ENCODE data around the gene HLA-DRA.
"Not testable (repeated sequence)": the region's sequence is repeated elsewhere in the genome, so short reads cannot be mapped to it uniquely, and the experiment has no call there.

HLA-DRA gene

GRCh38 chr6:32432050-32432450 lies 7.6 kb upstream of the HLA-DRA start:
- peak; percentile 43 for DNase-seq

- DNase-seq = not testable (repeated sequence)
These were observed 5.7 kb upstream of the HLA-DRA start for GRCh38 chr6:32433950-32434349.

GRCh38 chr6:32436186-32436585 lies 3.5 kb upstream of the HLA-DRA start:
- DNase-seq = no peak

GRCh38 chr6:32436995-32437836 lies 2.5 kb upstream of the HLA-DRA start:
- DNase-seq = no peak

DNA sequence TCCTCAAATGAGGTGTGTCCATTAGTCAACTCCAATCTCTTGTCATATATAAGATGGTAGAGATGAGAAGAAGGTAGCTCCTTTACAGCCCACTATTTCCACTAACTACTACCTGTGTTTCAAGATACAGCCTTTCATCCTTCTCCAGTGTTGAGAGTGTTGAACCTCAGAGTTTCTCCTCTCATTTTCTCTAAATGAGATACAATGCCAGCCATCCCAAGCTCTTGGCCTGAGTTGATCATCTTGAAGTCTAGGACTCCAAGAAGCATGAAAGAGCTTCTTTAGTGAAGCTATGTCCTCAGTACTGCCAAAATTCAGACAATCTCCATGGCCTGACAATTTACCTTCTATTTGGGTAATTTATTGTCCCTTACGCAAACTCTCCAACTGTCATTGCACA lies 548 bp upstream of the HLA-DRA start:
- DNase-seq = no peak

DNA sequence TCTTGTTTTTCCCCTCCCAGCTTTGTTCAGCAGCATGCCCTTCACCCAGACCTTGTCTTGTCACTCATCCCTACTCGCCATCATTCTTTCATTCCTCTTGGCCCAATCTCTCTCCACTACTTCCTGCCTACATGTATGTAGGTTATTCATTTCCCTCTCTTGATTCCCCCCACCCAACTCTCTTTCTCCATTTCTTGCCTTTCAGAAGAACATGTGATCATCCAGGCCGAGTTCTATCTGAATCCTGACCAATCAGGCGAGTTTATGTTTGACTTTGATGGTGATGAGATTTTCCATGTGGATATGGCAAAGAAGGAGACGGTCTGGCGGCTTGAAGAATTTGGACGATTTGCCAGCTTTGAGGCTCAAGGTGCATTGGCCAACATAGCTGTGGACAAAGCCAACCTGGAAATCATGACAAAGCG lies 2.6 kb downstream of the HLA-DRA start:
- DNase-seq = no peak

DNA sequence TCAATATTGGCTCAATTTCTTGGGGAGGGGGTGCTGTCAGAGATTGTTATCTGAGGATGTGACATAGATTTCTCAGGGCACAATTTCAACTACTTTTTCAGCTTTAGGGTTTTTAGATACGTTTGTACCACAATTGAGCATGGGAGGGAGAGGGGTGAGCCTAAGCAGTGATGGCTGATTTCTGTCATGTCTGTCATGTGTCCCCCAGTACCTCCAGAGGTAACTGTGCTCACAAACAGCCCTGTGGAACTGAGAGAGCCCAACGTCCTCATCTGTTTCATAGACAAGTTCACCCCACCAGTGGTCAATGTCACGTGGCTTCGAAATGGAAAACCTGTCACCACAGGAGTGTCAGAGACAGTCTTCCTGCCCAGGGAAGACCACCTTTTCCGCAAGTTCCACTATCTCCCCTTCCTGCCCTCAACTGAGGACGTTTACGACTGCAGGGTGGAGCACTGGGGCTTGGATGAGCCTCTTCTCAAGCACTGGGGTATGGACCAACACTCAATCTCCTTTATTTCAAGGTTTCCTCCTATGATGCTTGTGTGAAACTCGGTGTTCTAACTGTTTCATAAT lies 3.4 kb downstream of the HLA-DRA start:
- DNase-seq = no peak

- DNase-seq = no peak
These were observed 4.7 kb downstream of the HLA-DRA start for GRCh38 chr6:32444433-32444832.

GRCh38 chr6:32445321-32445854 lies 5.7 kb downstream of the HLA-DRA start:
- no peak for DNase-seq

GRCh38 chr6:32447932-32448331 lies 8.2 kb downstream of the HLA-DRA start:
- DNase-seq = no peak

GRCh38 chr6:32449088-32449736 lies 9.5 kb downstream of the HLA-DRA start:
- DNase-seq = no peak

GRCh38 chr6:32457054-32457453 lies 17.4 kb downstream of the HLA-DRA start:
- no peak for DNase-seq

- no peak for DNase-seq
These were observed 20.2 kb downstream of the HLA-DRA start for GRCh38 chr6:32459781-32460424.

GRCh38 chr6:32460528-32460927 lies 20.8 kb downstream of the HLA-DRA start:
- no peak for DNase-seq

DNA sequence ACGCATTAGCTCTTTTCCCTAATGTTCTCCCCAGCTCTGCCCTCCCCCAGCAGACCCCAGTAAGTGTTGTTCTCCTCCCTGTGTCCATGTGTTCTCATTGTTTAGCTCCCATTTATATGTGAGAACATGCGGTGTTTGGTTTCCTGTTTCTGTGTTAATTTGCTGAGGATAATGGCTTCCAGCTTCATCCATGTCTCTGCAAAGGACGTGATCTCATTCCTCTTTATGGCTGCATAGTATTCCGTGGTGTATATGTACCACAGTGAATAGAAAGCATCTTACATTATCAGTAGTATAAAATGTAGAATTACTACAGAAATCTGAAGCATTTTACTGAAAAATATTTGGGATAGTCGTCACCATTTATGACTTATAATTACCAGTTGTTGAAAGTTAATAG lies 21.8 kb downstream of the HLA-DRA start:
- DNase-seq = no peak

GRCh38 chr6:32462609-32463008 lies 22.9 kb downstream of the HLA-DRA start:
- DNase-seq = no peak

- DNase-seq = not testable (repeated sequence)
These were observed 28.2 kb downstream of the HLA-DRA start for GRCh38 chr6:32467743-32468503.

- no peak for DNase-seq
These were observed 33.2 kb downstream of the HLA-DRA start for GRCh38 chr6:32472781-32473375.

- DNase-seq = not testable (repeated sequence)
These were observed 34.0 kb downstream of the HLA-DRA start for GRCh38 chr6:32473376-32474348.

DNA sequence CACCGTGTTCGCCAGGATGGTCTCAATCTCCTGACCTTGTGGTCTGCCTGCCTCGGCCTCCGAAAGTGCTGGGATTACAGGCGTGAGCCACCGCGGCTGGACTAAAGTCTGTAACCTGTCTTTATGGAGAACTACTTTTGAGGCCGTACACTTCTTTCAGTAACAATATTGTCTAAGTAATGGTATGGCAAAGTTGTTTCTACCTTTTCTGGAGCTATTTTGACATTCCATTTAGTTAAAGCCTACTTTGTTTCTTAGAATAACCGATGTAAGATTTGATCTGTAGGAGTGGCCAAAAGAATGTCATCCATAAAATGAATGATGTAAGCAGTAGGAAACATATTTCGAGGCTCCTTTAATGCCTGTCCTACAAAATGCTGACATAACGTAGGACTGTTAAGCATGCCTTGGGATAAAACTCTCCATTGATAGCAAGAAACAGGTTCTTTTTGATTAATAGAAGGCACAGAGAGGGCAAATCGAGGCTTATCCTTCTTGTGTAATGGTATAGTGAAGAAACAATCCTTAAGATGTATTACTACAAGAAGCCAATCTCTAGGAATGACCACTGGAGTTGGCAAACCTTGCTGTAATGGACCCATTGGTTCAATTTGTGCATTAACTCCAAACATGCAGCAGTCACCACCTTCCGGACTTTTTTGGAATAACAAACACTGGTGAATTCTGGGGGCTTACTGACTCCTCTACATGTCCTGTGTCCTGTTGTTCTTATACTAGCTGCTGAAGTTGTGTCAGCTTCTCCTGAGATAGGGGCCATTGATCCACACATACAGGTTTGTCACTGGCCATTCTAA lies 35.9 kb downstream of the HLA-DRA start:
- no peak for DNase-seq
